GM12878 (cell line): ENCODE data around the gene AMBRA1. TPM values are rescaled to one million over a fixed set of nuclear protein-coding genes. Genes with fewer than 3 reads are reported as not detected.

Source experiments
- ASH2L ChIP-seq: fragments of 300-600, 200-600 bp; sonication (generic); IDR thresholded peaks from 2 replicates; pipeline ENCODE4 v1.6.1; 2017; ENCODE audit warnings: low read depth, mild to moderate bottlenecking, borderline replicate concordance
- BCL11A ChIP-seq: IDR thresholded peaks from 2 replicates; pipeline ENCODE4 v1.6.1; 2011; ENCODE audit warnings: low read depth, low read length
- CEBPZ ChIP-seq: fragments of 150-350 bp; IDR thresholded peaks from 2 replicates; pipeline ENCODE4 v1.6.1; 2016; ENCODE audit warnings: low read depth, low read length
- DPF2 ChIP-seq: fragments of 450-650 bp; IDR thresholded peaks from 2 replicates; pipeline ENCODE4 v1.6.1; 2017; ENCODE audit warnings: mild to moderate bottlenecking
- E4F1 ChIP-seq: fragments of 450-650 bp; IDR thresholded peaks from 2 replicates; pipeline ENCODE4 v1.6.1; 2018; ENCODE audit warnings: borderline replicate concordance, mild to moderate bottlenecking; ENCODE audit not compliant: partially characterized antibody
- EED ChIP-seq: sonication (generic); IDR thresholded peaks from 2 replicates; pipeline ENCODE4 v1.6.1; 2016; ENCODE audit warnings: antibody characterized with exemption, low read depth
- ETV6 ChIP-seq, 2 experiments: fragments of 450-650 bp in 1 of 2; IDR thresholded peaks in 1 of 2; conservative IDR thresholded peaks in 1 of 2; 2 replicates each; pipeline ENCODE4 v1.6.1; 2014; ENCODE audit warnings: antibody characterized with exemption in 1 of 2, borderline replicate concordance in 1 of 2, low read depth in 1 of 2, mild to moderate bottlenecking in 1 of 2, moderate library complexity in 1 of 2
- IKZF1 ChIP-seq: fragments of 450-650 bp; conservative IDR thresholded peaks from 2 replicates; pipeline ENCODE4 v1.6.1; 2017; ENCODE audit warnings: antibody characterized with exemption, mild to moderate bottlenecking
- KLF5 ChIP-seq: fragments of 450-650 bp; IDR thresholded peaks from 2 replicates; pipeline ENCODE4 v1.6.1; 2014; ENCODE audit warnings: mild to moderate bottlenecking; ENCODE audit not compliant: partially characterized antibody
- MXI1 ChIP-seq: fragments of 150-350 bp; IDR thresholded peaks from 2 replicates; pipeline ENCODE4 v1.6.1; 2011; ENCODE audit warnings: low read depth, mild to moderate bottlenecking, inconsistent platforms, low read length, improper control_type of control experiment
- MYB ChIP-seq: fragments of 150-350 bp; IDR thresholded peaks from 2 replicates; pipeline ENCODE4 v1.6.1; 2014; ENCODE audit warnings: mild to moderate bottlenecking, low read depth, low read length, borderline replicate concordance
- PAX8 ChIP-seq: fragments of 450-650 bp; IDR thresholded peaks from 2 replicates; pipeline ENCODE4 v1.6.1; 2017; ENCODE audit warnings: mild to moderate bottlenecking, moderate library complexity
- RELB ChIP-seq: fragments of 450-650 bp; IDR thresholded peaks from 2 replicates; pipeline ENCODE4 v1.6.1; 2017; ENCODE audit warnings: low read depth, mild to moderate bottlenecking, moderate library complexity
- TARDBP ChIP-seq: IDR thresholded peaks from 2 replicates; pipeline ENCODE4 v1.6.1; 2016; ENCODE audit warnings: borderline replicate concordance
- YY1 ChIP-seq: IDR thresholded peaks from 2 replicates; pipeline ENCODE4 v1.6.1; 2011; ENCODE audit warnings: low read depth, mild to moderate bottlenecking, low read length
- ZNF24 ChIP-seq: fragments of 450-650 bp; IDR thresholded peaks from 2 replicates; pipeline ENCODE4 v1.6.1; 2017; ENCODE audit warnings: antibody characterized with exemption, mild to moderate bottlenecking
- ZNF622 ChIP-seq: fragments of 450-650 bp; IDR thresholded peaks from 2 replicates; pipeline ENCODE4 v1.6.1; 2017; ENCODE audit warnings: mild to moderate bottlenecking, inconsistent platforms
- polyA plus RNA-seq, 11 experiments: library from polyadenylated mRNA; depleted of rRNA in 4 of 11; unstranded in 6 of 11; stranded (reverse) in 5 of 11; fragments of >200 nt; fragmentation: Nextera tagmentation in 4 of 11; fragmentation: Illumina TruSeq in 1 of 11; extraction: Ambion mirVana in 4 of 11; extraction: Trizol in 1 of 11; gene quantifications; 1 replicate in 1 of 11; 2 replicates in 10 of 11; pipeline versions ENCODE4 v1.2.1 to v1.2.3, GENCODE V29; 2011 to 2016; ENCODE audit warnings: inconsistent platforms in 2 of 11, missing spikeins in 2 of 11, low read depth in 1 of 11
- total RNA-seq, 4 experiments: library from RNA; depleted of rRNA in 3 of 4; stranded (reverse); fragments of >200 nt in 3 of 4; fragmentation: Illumina TruSeq in 1 of 4; extraction: Trizol in 1 of 4; gene quantifications; 2 replicates each; pipeline versions ENCODE4 v1.2.1 to v1.2.3, GENCODE V29; 2013 to 2021
- TF ChIP-seq, protein P1 (sequence below): IDR thresholded peaks from 2 replicates; pipeline ENCODE4 v1.6.1; 2012; ENCODE audit warnings: low read depth, low read length, improper control_type of control experiment

The AMBRA1 gene
- total and polyA plus RNA-seq, 10 of the 15 experiments (the other 5 are each of a cell fraction or from before 2014, with no cell fraction given): 0.57 to 34.3 (median 13.7) TPM

DNA sequence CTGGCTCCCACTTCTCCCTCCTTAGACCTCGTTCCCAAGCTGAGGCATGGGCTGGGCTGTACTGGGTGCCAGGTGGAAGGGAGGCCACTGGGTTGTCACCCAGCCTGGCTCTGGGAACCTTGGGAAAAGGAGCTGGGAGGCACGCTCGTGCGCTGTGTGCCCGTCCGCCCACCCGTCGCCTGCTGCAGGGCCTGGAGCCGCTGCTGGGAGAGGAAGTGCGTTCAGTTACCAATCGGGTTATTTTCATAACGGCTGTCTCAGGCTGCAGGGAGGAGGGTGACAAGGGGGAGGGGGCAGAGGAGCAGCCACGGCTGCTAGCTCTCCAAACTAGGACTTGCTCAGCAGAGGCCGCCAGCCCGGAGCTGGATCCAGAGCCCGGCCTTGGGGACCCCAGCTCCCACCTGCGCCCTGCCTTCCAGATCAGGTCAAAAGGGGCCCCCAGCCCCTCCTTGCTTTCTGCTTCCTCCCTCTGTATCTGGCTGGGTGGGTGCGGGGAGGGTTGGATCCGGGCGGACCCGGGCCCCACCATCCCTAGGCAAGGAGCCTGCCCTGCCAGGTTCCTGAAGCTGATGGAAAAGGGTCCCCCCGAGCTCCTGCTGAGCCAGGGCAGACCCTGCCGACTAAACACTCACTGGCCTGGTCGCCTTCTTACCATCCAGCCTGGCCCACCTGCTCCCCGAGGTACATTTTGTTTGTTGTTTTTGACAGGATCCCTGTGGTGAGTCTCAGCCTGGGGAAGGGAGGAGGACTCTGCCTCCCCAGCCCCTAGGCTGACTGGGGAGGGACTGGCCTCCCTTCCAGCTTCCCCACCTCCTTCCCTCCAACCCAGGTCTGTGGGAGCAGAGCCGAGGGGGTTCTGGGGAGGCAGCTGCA, 232.3 kb downstream of the AMBRA1 start (continued):
- TF ChIP-seq CEBPZ (no peak), ZNF622 (no peak), E4F1 (no peak), YY1 (peak; percentile 29; the same call in 1 of the 2 replicates), ZNF24 (no peak), RELB (peak; percentile 82), EED (peak; percentile 86), PAX8 (no peak), ASH2L (no peak), ETV6 (conservative IDR thresholded peaks at IDR 0.05 in 1 of 2, IDR thresholded peaks at IDR 0.05 in 1 of 2; ENCODE audit: borderline replicate concordance in 1 of 2, low read depth in 1 of 2) (no peak), IKZF1 (peak; percentile 97), BCL11A (no peak), MYB (peak; percentile 64; the same call in 1 of the 2 replicates), MXI1 (no peak; the same call in 1 of the 2 replicates), KLF5 (peak; percentile 64), TARDBP (no peak), DPF2 (peak; percentile 93)
- TF ChIP-seq, protein P1, sequence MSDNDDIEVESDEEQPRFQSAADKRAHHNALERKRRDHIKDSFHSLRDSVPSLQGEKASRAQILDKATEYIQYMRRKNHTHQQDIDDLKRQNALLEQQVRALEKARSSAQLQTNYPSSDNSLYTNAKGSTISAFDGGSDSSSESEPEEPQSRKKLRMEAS: no peak
